GM12873 (cell line): ENCODE measurements around the gene SLC30A7.

Source experiments
- TF ChIP-seq, protein P1 (sequence below): IDR thresholded peaks from 2 replicates; pipeline ENCODE4 v1.5.1; 2012; ENCODE audit warnings: low read depth, mild to moderate bottlenecking, moderate library complexity, low read length, control low read depth; ENCODE audit not compliant: insufficient read depth; ENCODE audit errors: missing control alignments

SLC30A7 gene

DNA sequence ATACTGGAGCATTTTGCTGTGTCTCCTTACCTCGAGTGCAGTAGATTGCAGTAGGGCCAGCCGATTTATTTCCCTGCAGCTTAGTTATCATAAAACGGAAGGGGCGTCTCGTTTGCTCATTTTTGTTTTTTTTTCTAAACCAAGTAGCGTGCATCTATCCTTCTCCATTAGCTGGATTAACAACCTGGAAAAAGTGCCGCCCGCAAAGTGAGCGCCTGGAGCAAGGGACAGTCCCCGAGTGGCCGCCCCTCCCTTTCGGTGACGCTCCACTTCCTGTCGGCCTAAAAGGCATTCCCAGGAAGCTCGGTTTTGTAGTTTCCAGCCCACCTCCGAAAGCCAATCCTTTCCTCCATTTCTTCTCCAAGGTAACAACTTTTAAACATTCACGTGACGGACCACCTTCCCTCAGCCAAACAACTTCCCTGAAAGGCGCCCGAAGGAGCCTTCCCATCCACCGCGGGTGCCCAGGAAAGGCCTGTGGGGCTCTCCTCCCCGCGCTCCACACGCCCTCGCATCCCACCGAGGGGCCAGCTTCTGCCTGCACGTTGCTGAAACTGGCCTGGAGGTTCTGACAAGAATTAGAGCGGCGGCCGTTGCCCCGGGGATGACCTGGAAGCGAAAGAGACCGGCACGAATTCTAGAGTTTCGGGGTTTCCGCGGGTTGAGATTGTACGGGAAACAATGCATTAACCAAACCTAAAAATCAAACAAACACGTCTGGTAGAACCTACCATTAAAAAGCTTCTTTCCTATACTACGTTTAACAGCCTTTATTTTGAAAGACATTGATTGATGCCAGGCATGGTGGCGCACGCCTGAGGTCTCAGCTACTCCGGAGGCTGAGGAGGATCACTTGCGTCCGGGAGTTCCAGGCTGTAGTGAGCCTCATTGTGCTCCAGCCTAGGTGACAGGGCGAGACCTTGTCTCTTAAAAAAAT lies 1.0 kb upstream of the SLC30A7 start, which contains the start of gene EXTL2:
Gene EXTL2, minus strand, starts transcription at position 240 of the 937 bp plus-strand sequence. CDS start 6,085 bp downstream, outside the sequence.
- TF ChIP-seq, protein P1, sequence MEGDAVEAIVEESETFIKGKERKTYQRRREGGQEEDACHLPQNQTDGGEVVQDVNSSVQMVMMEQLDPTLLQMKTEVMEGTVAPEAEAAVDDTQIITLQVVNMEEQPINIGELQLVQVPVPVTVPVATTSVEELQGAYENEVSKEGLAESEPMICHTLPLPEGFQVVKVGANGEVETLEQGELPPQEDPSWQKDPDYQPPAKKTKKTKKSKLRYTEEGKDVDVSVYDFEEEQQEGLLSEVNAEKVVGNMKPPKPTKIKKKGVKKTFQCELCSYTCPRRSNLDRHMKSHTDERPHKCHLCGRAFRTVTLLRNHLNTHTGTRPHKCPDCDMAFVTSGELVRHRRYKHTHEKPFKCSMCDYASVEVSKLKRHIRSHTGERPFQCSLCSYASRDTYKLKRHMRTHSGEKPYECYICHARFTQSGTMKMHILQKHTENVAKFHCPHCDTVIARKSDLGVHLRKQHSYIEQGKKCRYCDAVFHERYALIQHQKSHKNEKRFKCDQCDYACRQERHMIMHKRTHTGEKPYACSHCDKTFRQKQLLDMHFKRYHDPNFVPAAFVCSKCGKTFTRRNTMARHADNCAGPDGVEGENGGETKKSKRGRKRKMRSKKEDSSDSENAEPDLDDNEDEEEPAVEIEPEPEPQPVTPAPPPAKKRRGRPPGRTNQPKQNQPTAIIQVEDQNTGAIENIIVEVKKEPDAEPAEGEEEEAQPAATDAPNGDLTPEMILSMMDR: no peak

DNA sequence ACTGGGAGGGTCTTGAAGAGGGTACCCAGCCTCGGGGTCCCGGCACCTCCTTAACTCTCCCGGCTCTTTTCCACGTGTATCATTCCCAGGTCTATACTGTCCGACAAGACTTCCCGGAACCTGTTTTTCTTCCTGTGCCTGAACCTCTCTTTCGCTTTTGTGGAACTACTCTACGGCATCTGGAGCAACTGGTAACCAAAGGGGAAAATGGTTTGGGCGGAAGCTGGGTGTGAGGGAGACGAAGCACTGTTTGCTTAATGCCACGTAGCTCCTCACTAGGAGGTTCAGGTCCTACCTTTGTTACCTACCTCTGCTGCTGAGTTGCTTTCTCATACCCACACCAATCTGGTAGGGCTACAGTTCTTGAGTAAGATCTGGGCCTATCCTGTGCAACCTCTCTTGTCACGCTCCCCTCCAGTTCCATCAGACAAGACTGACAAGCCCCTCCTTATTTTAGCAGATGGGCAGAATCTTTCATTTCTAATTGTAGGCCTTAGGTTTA lies 642 bp downstream of the SLC30A7 start:
- TF ChIP-seq, protein P1: no peak

DNA sequence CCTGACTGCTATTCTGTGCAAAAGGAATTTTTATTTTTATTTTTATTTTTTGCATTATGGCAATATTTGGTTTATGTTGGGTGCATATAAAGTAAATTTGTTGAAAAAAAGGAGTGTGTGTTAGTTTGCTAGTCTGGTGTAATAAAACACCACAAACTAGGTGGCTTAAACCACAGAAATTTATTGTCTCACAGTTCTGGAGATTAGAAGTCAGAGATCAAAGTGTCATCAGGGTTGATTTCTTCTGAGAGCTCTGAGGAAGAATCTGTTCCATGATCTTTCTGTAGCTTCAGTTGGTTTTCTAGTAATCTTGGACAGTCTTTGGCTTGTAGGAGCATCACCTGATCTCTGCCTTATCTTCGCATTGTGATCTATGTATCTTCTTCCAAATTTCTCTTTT lies 6.5 kb downstream of the SLC30A7 start:
- TF ChIP-seq, protein P1: no peak

DNA sequence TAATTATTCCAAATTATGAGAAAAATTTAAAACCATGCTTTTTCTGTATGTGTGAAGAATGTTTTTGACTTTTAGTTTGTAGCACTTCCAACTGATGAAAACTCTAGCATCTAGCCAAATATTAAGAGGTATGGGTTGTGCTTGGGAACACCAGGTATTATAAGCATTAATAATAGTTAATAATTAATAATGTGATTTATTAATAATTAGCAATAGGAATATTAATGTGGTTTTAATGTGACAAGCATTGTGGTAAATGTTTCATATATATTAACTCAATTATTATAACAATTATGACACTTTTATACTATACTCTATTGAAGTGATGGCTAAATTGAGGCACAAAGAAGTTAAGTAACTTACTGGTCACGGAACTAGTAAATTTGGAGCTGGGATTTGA lies 7.9 kb downstream of the SLC30A7 start:
- TF ChIP-seq, protein P1: no peak

DNA sequence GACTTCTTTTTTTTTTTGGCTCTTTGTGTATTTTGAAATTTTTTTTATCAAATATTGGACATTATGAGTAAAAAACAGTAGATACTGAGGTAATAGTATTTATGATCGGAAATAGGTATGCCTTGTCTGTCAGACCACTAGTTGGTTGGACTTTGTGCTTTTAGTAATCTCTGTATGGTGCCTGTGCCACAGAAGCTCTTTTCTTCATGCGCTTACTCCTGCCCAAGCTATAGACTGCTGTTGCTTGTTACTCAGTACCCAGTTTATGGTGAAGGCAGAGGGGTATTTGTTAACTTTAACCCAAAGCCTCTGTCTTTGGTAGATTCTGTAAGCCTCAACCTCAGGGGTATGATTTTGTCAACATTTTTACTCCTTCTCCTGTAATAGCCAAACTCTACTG lies 8.6 kb downstream of the SLC30A7 start:
- TF ChIP-seq, protein P1: no peak

DNA sequence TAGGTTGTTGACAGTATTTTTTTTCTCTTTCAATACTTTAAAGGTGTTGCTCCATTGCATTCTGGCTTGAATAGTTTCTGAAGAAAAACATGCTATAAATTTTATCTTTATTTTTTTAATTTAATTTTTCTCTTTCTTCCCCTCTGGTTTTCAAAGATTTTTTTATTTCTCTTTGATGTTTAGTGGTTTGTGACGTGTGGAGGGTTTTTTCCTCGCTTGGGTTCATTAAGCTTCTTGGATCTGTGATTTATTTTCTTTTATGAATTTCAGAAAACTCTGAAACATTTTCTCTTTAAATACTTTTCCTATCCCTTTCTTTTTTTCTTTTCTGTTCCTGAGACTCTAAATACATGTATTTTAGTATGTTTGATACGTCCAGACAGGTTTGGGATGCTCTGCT lies 9.3 kb downstream of the SLC30A7 start:
- TF ChIP-seq, protein P1: no peak

DNA sequence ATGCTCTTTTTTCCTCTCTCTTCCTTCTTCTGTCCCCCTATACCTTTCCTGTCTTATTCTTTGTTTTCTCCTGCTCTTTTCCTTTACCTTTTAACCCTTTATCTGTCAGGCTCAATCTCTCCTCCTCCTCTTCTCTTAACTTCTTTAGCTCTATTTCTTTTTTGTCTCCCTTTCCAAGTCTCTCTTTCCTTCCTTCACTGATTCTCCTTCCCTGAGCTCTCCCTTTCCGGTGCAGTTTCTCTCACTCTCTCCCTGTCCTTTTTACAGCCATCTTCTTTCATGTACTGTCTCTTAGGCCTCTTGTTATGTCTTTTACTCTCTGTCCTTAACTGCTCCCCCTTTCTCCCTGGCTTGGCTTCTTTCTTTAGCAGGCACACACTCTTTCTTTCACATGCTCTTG lies 12.0 kb downstream of the SLC30A7 start:
- TF ChIP-seq, protein P1: no peak
